Glomerular visceral epithelial cell (primary cell): ENCODE measurements around the gene CHN2.
"Not testable (repeated sequence)": the region's sequence is repeated elsewhere in the genome, so short reads cannot be mapped to it uniquely, and the experiment has no call there.

ENCODE experiments used
- DNase-seq: peaks from one replicate; pipeline ENCODE4 v3.0.0-alpha.2; 2016; ENCODE audit errors: extremely low spot score

The CHN2 gene

GRCh38 chr7:29189743-29190201, 4.8 kb upstream of the CHN2 start:
- no peak for DNase-seq

- no peak for DNase-seq
These were observed 4.1 kb upstream of the CHN2 start for GRCh38 chr7:29190349-29191045.

GRCh38 chr7:29192323-29192722, 2.3 kb upstream of the CHN2 start:
- no peak for DNase-seq

- no peak for DNase-seq
These were observed 1.8 kb upstream of the CHN2 start for GRCh38 chr7:29192811-29193210.

GRCh38 chr7:29193316-29194205, 1.0 kb upstream of the CHN2 start:
- DNase-seq = no peak

- DNase-seq = no peak
These were observed 375 bp upstream of the CHN2 start for GRCh38 chr7:29194206-29194593.

- no peak for DNase-seq
These were observed 1.6 kb downstream of the CHN2 start for GRCh38 chr7:29196191-29196590.

- DNase-seq = no peak
These were observed 2.5 kb downstream of the CHN2 start for GRCh38 chr7:29196971-29197595.

- DNase-seq = no peak
These were observed 3.3 kb downstream of the CHN2 start for GRCh38 chr7:29197916-29198315.

- DNase-seq = no peak
These were observed 5.2 kb downstream of the CHN2 start for GRCh38 chr7:29199776-29200175.

- no peak for DNase-seq
These were observed 8.1 kb downstream of the CHN2 start for GRCh38 chr7:29202651-29203069.

GRCh38 chr7:29204491-29205272, 10.1 kb downstream of the CHN2 start:
- DNase-seq = no peak

- no peak for DNase-seq
These were observed 12.7 kb downstream of the CHN2 start for GRCh38 chr7:29207162-29207801.

- DNase-seq = no peak
These were observed 14.1 kb downstream of the CHN2 start for GRCh38 chr7:29208410-29209250.

GRCh38 chr7:29209745-29210144, 15.2 kb downstream of the CHN2 start:
- DNase-seq = no peak

GRCh38 chr7:29212736-29213135, 18.2 kb downstream of the CHN2 start:
- not testable (repeated sequence) for DNase-seq

- no peak for DNase-seq
These were observed 19.5 kb downstream of the CHN2 start for GRCh38 chr7:29214056-29214455.

- DNase-seq = no peak
These were observed 20.2 kb downstream of the CHN2 start for GRCh38 chr7:29214816-29215215.

GRCh38 chr7:29216128-29216527, 21.6 kb downstream of the CHN2 start:
- no peak for DNase-seq

GRCh38 chr7:29217113-29217512, 22.5 kb downstream of the CHN2 start:
- no peak for DNase-seq
